GM23248 (cell line): ENCODE data around the gene IKZF1. TPM values are rescaled to one million over a fixed set of nuclear protein-coding genes. Genes with fewer than 3 reads are reported as not detected.

Source experiments
- DNase-seq: peaks from one replicate; pipeline ENCODE4 v3.0.0-alpha.2; 2015
- H2AFZ ChIP-seq: fragments of 200-600 bp; sonication (generic); 2 replicates; pipeline ENCODE4 v1.6.1; 2016; ENCODE audit warnings: antibody characterized with exemption
- H3F3A ChIP-seq: fragments of 200-600 bp; sonication (generic); 2 replicates; pipeline ENCODE4 v1.6.1; 2016; ENCODE audit warnings: mild to moderate bottlenecking, antibody characterized with exemption, mixed run types; ENCODE audit not compliant: insufficient read depth
- H3K27ac ChIP-seq: fragments of 200-600 bp; sonication (generic); 2 replicates; pipeline ENCODE4 v1.5.1; 2016; ENCODE audit warnings: mild to moderate bottlenecking
- H3K27me3 ChIP-seq: fragments of 200-600 bp; sonication (generic); replicated peaks from 2 replicates; pipeline ENCODE4 v1.6.1; 2016; ENCODE audit warnings: mild to moderate bottlenecking; ENCODE audit not compliant: insufficient read depth
- H3K36me3 ChIP-seq: fragments of 200-600 bp; sonication (generic); 2 replicates; pipeline ENCODE4 v1.6.1; 2016; ENCODE audit warnings: low read depth, mild to moderate bottlenecking
- H3K4me1 ChIP-seq: fragments of 200-600 bp; sonication (generic); 2 replicates; pipeline ENCODE4 v1.6.1; 2016; ENCODE audit warnings: mild to moderate bottlenecking; ENCODE audit not compliant: insufficient read depth
- H3K4me2 ChIP-seq: fragments of 200-600 bp; sonication (generic); one replicate; pipeline ENCODE4 v1.6.1; 2016; ENCODE audit warnings: mild to moderate bottlenecking; ENCODE audit not compliant: unreplicated experiment
- H3K4me3 ChIP-seq: fragments of 200-600 bp; sonication (generic); 2 replicates; pipeline ENCODE4 v1.5.1; 2016; ENCODE audit warnings: mild to moderate bottlenecking
- H3K79me2 ChIP-seq: fragments of 200-600 bp; sonication (generic); 2 replicates; pipeline ENCODE4 v1.6.1; 2016; ENCODE audit warnings: mild to moderate bottlenecking; ENCODE audit not compliant: insufficient read depth
- H3K9ac ChIP-seq: fragments of 200-600 bp; sonication (generic); 2 replicates; pipeline ENCODE4 v1.6.1; 2016; ENCODE audit warnings: mild to moderate bottlenecking
- H3K9me2 ChIP-seq: fragments of 200-600 bp; sonication (generic); 2 replicates; pipeline ENCODE4 v1.6.1; 2016; ENCODE audit warnings: mixed run types, mild to moderate bottlenecking, moderate library complexity; ENCODE audit not compliant: insufficient read depth
- H3K9me3 ChIP-seq: fragments of 200-600 bp; sonication (generic); one replicate; pipeline ENCODE4 v1.6.1; 2017; ENCODE audit warnings: low read depth
- H4K20me1 ChIP-seq: fragments of 200-600 bp; sonication (generic); 2 replicates; pipeline ENCODE4 v1.6.0; 2016; ENCODE audit not compliant: insufficient read depth
- EZH2 ChIP-seq: fragments of 200-600 bp; sonication (generic); IDR thresholded peaks from 2 replicates; pipeline ENCODE4 v1.6.1; 2018; ENCODE audit warnings: antibody characterized with exemption, mild to moderate bottlenecking; ENCODE audit not compliant: insufficient read depth, poor library complexity, severe bottlenecking
- EZH2phosphoT487 ChIP-seq: fragments of 200-600 bp; sonication (generic); IDR thresholded peaks from 2 replicates; pipeline ENCODE4 v1.6.1; 2018; ENCODE audit warnings: antibody characterized with exemption, moderate library complexity, mild to moderate bottlenecking, low read depth; ENCODE audit not compliant: insufficient read depth
- WGBS, 2 experiments: methylation state at CpG; one replicate each; pipeline ENCODE4 v1.1.6; 2015 to 2017; ENCODE audit warnings: low lambda C conversion rate in 2 of 2, low coverage in 1 of 2; ENCODE audit errors: missing lambda C conversion rate in 2 of 2; 5-methylcytosine and 5-hydroxymethylcytosine counted together
- in situ Hi-C: fragments of 300-500 bp; cut with MboI; formaldehyde crosslinking; loops from 2 replicates; pipeline ENCODE4 v1.15.0; 2020
- polyA plus RNA-seq: library from polyadenylated mRNA; unstranded; fragments of >200 nt; fragmentation: Nextera tagmentation; extraction: Ambion mirVana; gene quantifications from 2 replicates; pipeline ENCODE4 v1.2.1, GENCODE V29; 2016
- total RNA-seq: library from RNA; depleted of rRNA; stranded (reverse); fragments of >200 nt; shearing (Covaris generic); gene quantifications from 2 replicates; pipeline ENCODE4 v1.2.3, GENCODE V29; 2014

Gene IKZF1
- total and polyA plus RNA-seq, 2 experiments from 2014 or later, result not detected

DNA sequence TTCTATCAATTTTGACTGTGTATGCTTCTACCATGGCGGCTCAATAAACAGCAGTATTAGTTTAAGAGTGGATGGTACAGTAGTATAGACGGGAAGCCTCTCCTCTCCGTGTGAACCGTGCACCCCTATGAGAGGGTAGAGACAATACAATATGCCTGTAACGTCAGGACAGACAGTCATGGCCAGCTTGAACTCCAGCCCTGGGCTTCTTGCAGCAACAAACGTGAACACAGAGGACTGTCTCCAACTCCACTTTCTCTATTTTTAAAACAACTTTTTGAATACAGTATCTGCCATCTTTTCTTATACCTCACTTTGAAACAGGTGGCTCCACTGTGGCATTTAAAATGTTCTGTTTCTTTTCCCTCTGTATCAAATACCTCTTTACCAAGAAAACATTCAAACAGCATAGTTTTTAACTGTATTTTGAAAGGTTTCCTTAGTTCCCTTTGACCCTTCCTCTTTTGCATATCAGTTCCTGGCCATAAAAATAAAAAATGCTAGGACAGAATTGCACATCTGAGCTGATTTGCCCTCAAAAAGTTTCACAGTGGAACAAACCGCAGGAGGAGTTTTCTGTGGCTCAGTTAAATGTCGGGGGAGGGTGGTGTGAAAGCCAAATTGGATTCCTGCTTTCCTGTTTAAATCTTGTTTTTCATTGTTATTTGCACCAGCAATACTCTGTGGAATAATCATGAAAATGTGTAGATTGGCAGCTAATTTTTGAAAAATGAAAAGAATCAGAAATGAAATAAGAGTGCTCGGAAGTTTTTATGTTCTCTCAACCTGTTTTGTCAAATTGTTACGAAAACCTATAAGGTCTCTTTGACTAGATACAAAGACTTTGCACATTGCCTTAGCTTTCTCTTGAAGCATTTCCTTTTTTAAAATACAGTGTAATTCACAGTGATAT lies 8.0 kb downstream of the IKZF1 start:
- no peak for DNase-seq
- peaks cover 74% of the 10 kb centered on the region for H3K27me3 ChIP-seq
- no peak overlapping the region for H3K4me2 ChIP-seq
- no peak overlapping the region for H3K9ac ChIP-seq
- no peak overlapping the region for H2AFZ ChIP-seq
- no peaks in the 10 kb centered on the region for H4K20me1 ChIP-seq
- TF ChIP-seq EZH2phosphoT487 (no peak), EZH2 (no peak)
- H3K4me1 ChIP-seq, result no peaks in the 10 kb centered on the region
- no peaks in the 10 kb centered on the region for H3K9me3 ChIP-seq
- no peak overlapping the region for H3K27ac ChIP-seq
- no peaks in the 10 kb centered on the region for H3K9me2 ChIP-seq
- 13 to 16% methylated on average over 10 of the region's 10 CpGs for WGBS, 2 experiments
- no peaks in the 10 kb centered on the region for H3K79me2 ChIP-seq
- H3F3A ChIP-seq, result no peaks in the 10 kb centered on the region
- no peaks in the 10 kb centered on the region for H3K36me3 ChIP-seq
- in situ Hi-C loops, result no loop called here
- H3K4me3 ChIP-seq, result no peak overlapping the region

DNA sequence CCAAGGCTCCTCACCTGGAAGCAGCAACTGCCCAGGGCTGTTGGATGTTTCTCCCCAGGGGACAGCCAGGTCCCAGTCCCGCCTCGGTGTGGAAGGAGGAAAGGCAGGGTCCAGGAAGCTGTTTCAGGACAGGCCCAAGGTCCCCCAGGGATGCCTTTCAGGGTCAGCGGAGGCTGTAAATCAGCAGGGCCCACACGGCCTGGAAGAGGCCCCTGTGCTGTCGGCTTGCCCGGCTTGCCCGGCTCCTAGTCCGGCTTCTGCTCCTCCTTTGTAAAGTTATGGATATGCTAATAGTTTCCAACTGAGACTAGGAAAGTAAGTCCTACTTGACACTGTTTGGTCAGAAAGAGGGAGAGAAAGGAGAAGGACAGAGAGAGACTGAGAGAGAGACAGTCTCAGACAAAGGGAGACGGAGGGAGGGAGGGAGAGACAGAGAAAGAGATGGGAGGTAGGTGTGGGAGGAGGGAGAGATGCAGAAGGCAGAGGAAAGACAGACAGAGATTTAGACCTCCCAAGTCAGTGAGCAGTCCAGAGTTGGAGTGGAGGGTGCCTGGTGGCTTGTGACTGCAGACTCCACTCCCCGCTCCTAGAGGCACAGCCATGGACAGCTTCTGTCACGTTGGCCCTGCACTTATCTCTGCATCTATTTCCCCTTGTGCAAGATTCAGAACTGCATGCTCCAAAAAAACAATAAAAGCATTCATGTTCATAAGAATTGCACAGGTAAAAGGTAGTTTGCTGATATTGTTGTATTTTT lies 10.5 kb downstream of the IKZF1 start:
- Histone ChIP-seq H3K4me3 (no peak overlapping the region), H3K4me1 (no peaks in the 10 kb centered on the region), H3K79me2 (no peaks in the 10 kb centered on the region), H3K4me2 (no peak overlapping the region), H3K27ac (no peak overlapping the region), H3K9ac (no peak overlapping the region), H3K36me3 (no peaks in the 10 kb centered on the region), H2AFZ (no peak overlapping the region), H4K20me1 (no peaks in the 10 kb centered on the region), H3K9me2 (no peaks in the 10 kb centered on the region), H3K9me3 (no peaks in the 10 kb centered on the region), H3F3A (no peaks in the 10 kb centered on the region), H3K27me3 (peaks cover 62% of the 10 kb centered on the region)
- in situ Hi-C loops, result no loop called here
- no peak for TF ChIP-seq EZH2
- TF ChIP-seq EZH2phosphoT487, result no peak
- WGBS, 2 experiments, result 25% methylated on average over 11 of the region's 11 CpGs
- no peak for DNase-seq

DNA sequence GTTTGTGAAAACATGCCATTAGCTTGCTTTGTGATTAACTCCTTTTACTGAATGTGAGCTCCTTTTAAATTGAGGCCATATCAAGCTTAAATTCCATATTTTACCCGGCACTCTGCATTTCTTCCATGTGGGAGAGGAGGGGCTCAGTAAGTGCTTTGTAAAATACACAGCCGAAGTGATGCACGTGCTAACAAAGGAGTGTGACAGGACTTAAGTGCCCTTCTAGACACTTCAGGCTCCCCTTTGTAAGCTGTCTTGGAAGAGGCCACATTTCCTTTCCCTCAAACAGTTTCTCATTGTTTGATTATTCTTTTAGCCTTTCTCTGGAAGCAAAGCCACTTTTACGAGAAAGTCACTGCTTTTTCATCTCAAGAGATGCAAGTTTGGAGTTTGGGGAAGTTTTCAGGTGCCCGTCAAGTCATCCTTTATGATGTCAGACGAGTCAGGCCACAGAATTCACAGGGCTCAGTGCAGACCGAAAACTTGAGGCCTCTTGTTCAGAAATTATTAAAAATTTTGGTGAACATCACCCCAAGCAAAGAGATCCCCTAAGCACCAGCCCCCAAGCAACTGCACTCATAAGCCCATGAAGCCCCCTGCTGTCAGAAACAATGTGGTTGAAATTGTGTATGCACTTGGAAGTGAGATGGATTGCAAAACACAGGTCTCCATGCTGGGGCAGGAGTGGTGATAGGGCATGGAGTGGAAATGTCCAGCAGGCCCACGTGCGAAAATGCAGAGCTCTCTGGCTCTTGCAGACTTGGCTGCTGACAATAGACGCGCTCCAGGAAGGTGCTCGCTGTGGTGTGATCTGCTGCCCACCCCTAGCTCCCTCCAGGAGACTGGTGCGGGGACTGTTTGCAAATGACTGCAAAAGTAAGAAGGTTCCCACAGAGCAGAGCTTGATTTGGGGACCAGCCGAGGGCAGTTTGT lies 11.5 kb downstream of the IKZF1 start:
- TF ChIP-seq EZH2, result no peak
- TF ChIP-seq EZH2phosphoT487, result no peak
- Histone ChIP-seq H2AFZ (no peak overlapping the region), H3K9me2 (no peaks in the 10 kb centered on the region), H3K9ac (no peak overlapping the region), H3K79me2 (no peaks in the 10 kb centered on the region), H3K27ac (no peak overlapping the region), H3K27me3 (peaks cover 58% of the 10 kb centered on the region), H3K9me3 (no peaks in the 10 kb centered on the region), H4K20me1 (no peaks in the 10 kb centered on the region), H3K4me1 (no peaks in the 10 kb centered on the region), H3K36me3 (no peaks in the 10 kb centered on the region), H3F3A (no peaks in the 10 kb centered on the region), H3K4me3 (no peak overlapping the region), H3K4me2 (no peak overlapping the region)
- in situ Hi-C loops, result no loop called here
- 19 to 20% methylated on average over 14 of the region's 14 CpGs for WGBS, 2 experiments
- DNase-seq, result no peak

- no peaks in the 10 kb centered on the region for H3K79me2 ChIP-seq
- in situ Hi-C loops, result no loop called here
- no peaks in the 10 kb centered on the region for H3K4me1 ChIP-seq
- 50 to 51% methylated on average over 7 of the region's 7 CpGs for WGBS, 2 experiments
- H3K4me2 ChIP-seq, result no peak overlapping the region
- TF ChIP-seq EZH2phosphoT487 (no peak), EZH2 (no peak)
- no peaks in the 10 kb centered on the region for H3K36me3 ChIP-seq
- H3K9me3 ChIP-seq, result no peaks in the 10 kb centered on the region
- no peak for DNase-seq
- no peak overlapping the region for H3K9ac ChIP-seq
- no peaks in the 10 kb centered on the region for H3F3A ChIP-seq
- H4K20me1 ChIP-seq, result no peaks in the 10 kb centered on the region
- H3K27me3 ChIP-seq, result peaks cover 48% of the 10 kb centered on the region
- no peak overlapping the region for H2AFZ ChIP-seq
- H3K27ac ChIP-seq, result no peak overlapping the region
- no peaks in the 10 kb centered on the region for H3K9me2 ChIP-seq
- H3K4me3 ChIP-seq, result no peak overlapping the region
Observed at GRCh38 chr7:50317221-50317678, 12.7 kb downstream of the IKZF1 start.
